HCT116 (cell line): ENCODE results near the gene ALMS1. TPM values are rescaled to one million over a fixed set of nuclear protein-coding genes. Genes with fewer than 3 reads are reported as not detected.

Source experiments
- ATAC-seq: fragments of 200-7000 bp; cut with Tn5 transposase; 2 replicates; pipeline ENCODE4 v1.9.1; 2020; ENCODE audit warnings: mild to moderate bottlenecking, moderate library complexity
- BruUV-seq: library from RNA; stranded (reverse); fragments of 400-500 nt; replicated peaks from 2 replicates; lab custom pipeline; 2021; lab: Mats Ljungman, UMichigan
- CTCF ChIA-PET: fragments of 300-600 bp; sonication (Branson Sonifier 250); formaldehyde crosslinking; loops from one replicate; lab custom pipeline; 2021; ENCODE audit warnings: antibody characterized with exemption; lab: Charles Lee
- POLR2A ChIA-PET: fragments of 300-600, 350-600 bp; sonication (Branson Sonifier 250); formaldehyde crosslinking; loops from one replicate; lab custom pipeline; 2021; ENCODE audit warnings: antibody characterized with exemption; lab: Charles Lee
- RAD21 ChIA-PET, 2 experiments: fragments of 300-600 bp; sonication (Branson Sonifier 250); formaldehyde crosslinking; loops; one replicate each; lab custom pipeline; 2023; ENCODE audit warnings: low total read pairs in 2 of 2; ENCODE audit not compliant: uncharacterized antibody in 2 of 2, unreplicated experiment in 2 of 2, low non-redundant PET in 1 of 2; lab: Charles Lee
- DNase-seq: peaks from one replicate; pipeline ENCODE4 v3.0.0-alpha.2; 2010; ENCODE audit warnings: low read depth, low spot score
- H2AFZ ChIP-seq: fragments of 200-600 bp; shearing (Covaris generic), sonication (generic); 2 replicates; pipeline ENCODE4 v1.6.1; 2017; ENCODE audit warnings: low read depth, mixed run types, mixed read lengths, antibody characterized with exemption, low read length; ENCODE audit not compliant: poor library complexity, severe bottlenecking
- H3K27ac ChIP-seq: 2 replicates; pipeline ENCODE4 v1.5.1; 2012; ENCODE audit warnings: low read depth, low read length
- H3K27me3 ChIP-seq: fragments of 200-600 bp; sonication (generic); 2 replicates; pipeline ENCODE4 v1.6.1; 2016; ENCODE audit warnings: mixed run types, low read length, mixed read lengths; ENCODE audit not compliant: insufficient read depth
- H3K36me3 ChIP-seq, 2 experiments: fragments of 200-500 bp in 1 of 2; fragments of 200-600 bp in 1 of 2; sonication (Bioruptor generic) in 1 of 2; sonication (generic) in 1 of 2; 2 replicates each; pipeline versions ENCODE4 v1.5.1 to v1.6.1; 2014 to 2016; ENCODE audit warnings: low read length in 2 of 2, inconsistent platforms in 1 of 2, mixed read lengths in 1 of 2, mixed run types in 1 of 2; ENCODE audit not compliant: insufficient read depth in 2 of 2, control insufficient read depth in 1 of 2
- H3K4me1 ChIP-seq, 2 experiments: fragments of 200-600 bp in 1 of 2; sonication (generic) in 1 of 2; 2 replicates each; pipeline versions ENCODE4 v1.5.1 to v1.6.1; 2012 to 2017; ENCODE audit warnings: low read length in 2 of 2, inconsistent platforms in 1 of 2, mild to moderate bottlenecking in 1 of 2, mixed read lengths in 1 of 2, mixed run types in 1 of 2, moderate library complexity in 1 of 2; ENCODE audit not compliant: insufficient read depth in 2 of 2, control insufficient read depth in 1 of 2
- H3K4me2 ChIP-seq: fragments of 200-600 bp; sonication (generic); 2 replicates; pipeline ENCODE4 v1.6.1; 2017; ENCODE audit warnings: mixed run types, low read length, mixed read lengths
- H3K4me3 ChIP-seq, 2 experiments: fragments of 200-600 bp in 1 of 2; sonication (generic) in 1 of 2; replicated peaks in 1 of 2; 2 replicates each; pipeline ENCODE4 v1.5.1; 2011 to 2016; ENCODE audit warnings: low read length in 2 of 2, control low read depth in 1 of 2, low read depth in 1 of 2, mild to moderate bottlenecking in 1 of 2, mixed read lengths in 1 of 2, mixed run types in 1 of 2
- H3K79me2 ChIP-seq: fragments of 200-600 bp; sonication (generic); 2 replicates; pipeline ENCODE4 v1.6.1; 2017; ENCODE audit warnings: mild to moderate bottlenecking, mixed run types, low read length, moderate library complexity, mixed read lengths; ENCODE audit not compliant: insufficient read depth
- H3K9ac ChIP-seq: fragments of 200-600 bp; sonication (generic); 2 replicates; pipeline ENCODE4 v1.6.1; 2016; ENCODE audit warnings: low read length, mixed read lengths
- H3K9me2 ChIP-seq: fragments of 200-600 bp; sonication (generic), shearing (Covaris generic); 2 replicates; pipeline ENCODE4 v1.6.1; 2017; ENCODE audit warnings: mixed run types, mild to moderate bottlenecking, moderate library complexity; ENCODE audit not compliant: insufficient read depth
- H3K9me3 ChIP-seq, 2 experiments: fragments of 200-500 bp in 1 of 2; fragments of 200-600 bp in 1 of 2; sonication (Bioruptor generic) in 1 of 2; sonication (generic) in 1 of 2; 2 replicates each; pipeline ENCODE4 v1.6.1; 2014 to 2017; ENCODE audit warnings: low read length in 2 of 2, mixed read lengths in 2 of 2, inconsistent platforms in 1 of 2, low read depth in 1 of 2, mild to moderate bottlenecking in 1 of 2, mixed run types in 1 of 2, moderate library complexity in 1 of 2; ENCODE audit not compliant: control insufficient read depth in 1 of 2, insufficient read depth in 1 of 2
- H4K20me1 ChIP-seq: fragments of 200-600 bp; sonication (generic), shearing (Covaris generic); 2 replicates; pipeline ENCODE4 v1.6.1; 2017; ENCODE audit warnings: mixed run types, mild to moderate bottlenecking, moderate library complexity; ENCODE audit not compliant: insufficient read depth
- CBX3 ChIP-seq: IDR thresholded peaks from 2 replicates; pipeline ENCODE4 v1.6.1; 2012; ENCODE audit warnings: low read depth
- CEBPB ChIP-seq: IDR thresholded peaks from 2 replicates; pipeline ENCODE4 v1.6.1; 2012; ENCODE audit warnings: low read depth
- EGR1 ChIP-seq: IDR thresholded peaks from 2 replicates; pipeline ENCODE4 v1.6.1; 2012; ENCODE audit warnings: low read depth
- ELF1 ChIP-seq: IDR thresholded peaks from 2 replicates; pipeline ENCODE4 v1.6.1; 2012; ENCODE audit warnings: low read depth, borderline replicate concordance
- EZH2phosphoT487 ChIP-seq: fragments of 200-600 bp; IDR thresholded peaks from 2 replicates; pipeline ENCODE4 v1.6.1; 2018; ENCODE audit warnings: antibody characterized with exemption, borderline replicate concordance
- FOSL1 ChIP-seq: IDR thresholded peaks from 2 replicates; pipeline ENCODE4 v1.6.1; 2012; ENCODE audit warnings: low read depth
- JUND ChIP-seq: IDR thresholded peaks from 2 replicates; pipeline ENCODE4 v1.6.1; 2012
- POLR2A ChIP-seq: IDR thresholded peaks from 2 replicates; pipeline ENCODE4 v1.7.0; 2011; ENCODE audit warnings: borderline replicate concordance; ENCODE audit not compliant: insufficient read depth, insufficient read length; ENCODE audit errors: extremely low read depth
- POLR2AphosphoS5 ChIP-seq: IDR thresholded peaks from 2 replicates; pipeline ENCODE4 v1.6.1; 2011; ENCODE audit warnings: mild to moderate bottlenecking, low read depth, low read length, moderate library complexity
- RAD21 ChIP-seq: IDR thresholded peaks from 2 replicates; pipeline ENCODE4 v1.6.1; 2012; ENCODE audit warnings: low read depth, mild to moderate bottlenecking
- SIN3A ChIP-seq: IDR thresholded peaks from 2 replicates; pipeline ENCODE4 v1.6.1; 2012; ENCODE audit warnings: low read depth
- SP1 ChIP-seq: IDR thresholded peaks from 2 replicates; pipeline ENCODE4 v1.6.1; 2012; ENCODE audit warnings: low read depth
- TCF7L2 ChIP-seq: IDR thresholded peaks from 2 replicates; pipeline ENCODE4 v1.7.0; 2011; ENCODE audit warnings: borderline replicate concordance, inconsistent platforms; ENCODE audit not compliant: insufficient read depth, insufficient read length; ENCODE audit errors: extremely low read depth
- YY1 ChIP-seq: IDR thresholded peaks from 2 replicates; pipeline ENCODE4 v1.6.1; 2011; ENCODE audit warnings: low read length, low read depth, moderate library complexity, mild to moderate bottlenecking; ENCODE audit not compliant: insufficient replicate concordance; ENCODE audit errors: extremely low read depth
- ZFX ChIP-seq: fragments of 450-650 bp; IDR thresholded peaks from 2 replicates; pipeline ENCODE4 v1.6.1; 2017
- ZNF274 ChIP-seq: fragments of 200-500 bp; sonication (Bioruptor generic); IDR thresholded peaks from 2 replicates; pipeline ENCODE4 v1.6.1; 2014; ENCODE audit warnings: mild to moderate bottlenecking, low read depth, low read length, inconsistent platforms
- intact Hi-C: fragments of 100-400 bp; cut with micrococcal nuclease; formaldehyde crosslinking; loops from 2 replicates; pipeline ENCODE4 v1.10.0; 2022
- total RNA-seq: library from RNA; stranded (reverse); gene quantifications from one replicate; pipeline ENCODE4 v1.2.1, GENCODE V29; 2021; ENCODE audit not compliant: unreplicated experiment
- TF ChIP-seq, protein P1 (sequence below): IDR thresholded peaks from 2 replicates; pipeline ENCODE4 v1.6.1; 2011; ENCODE audit warnings: mild to moderate bottlenecking, low read length, moderate library complexity; ENCODE audit not compliant: insufficient replicate concordance; ENCODE audit errors: extremely low read depth
- TF ChIP-seq, protein P2 (sequence below): IDR thresholded peaks from 2 replicates; pipeline ENCODE4 v1.6.1; 2012; ENCODE audit warnings: low read depth
- TF ChIP-seq, protein P3 (sequence below): IDR thresholded peaks from 2 replicates; pipeline ENCODE4 v1.6.1; 2012
- TF ChIP-seq, protein P4 (sequence below), 3 experiments: fragments of 200-600 bp in 1 of 3; sonication (generic) in 1 of 3; IDR thresholded peaks in 2 of 3; conservative IDR thresholded peaks in 1 of 3; 2 replicates each; pipeline ENCODE4 v1.5.1; 2012 to 2017; ENCODE audit warnings: low read depth in 2 of 3, low read length in 2 of 3, antibody characterized with exemption in 1 of 3, borderline replicate concordance in 1 of 3, control low read depth in 1 of 3, mild to moderate bottlenecking in 1 of 3, mixed read lengths in 1 of 3, mixed run types in 1 of 3, moderate library complexity in 1 of 3; ENCODE audit not compliant: insufficient read depth in 1 of 3

Gene ALMS1
- total RNA-seq, 1 experiment from 2014 or later, result 20.5 TPM

DNA sequence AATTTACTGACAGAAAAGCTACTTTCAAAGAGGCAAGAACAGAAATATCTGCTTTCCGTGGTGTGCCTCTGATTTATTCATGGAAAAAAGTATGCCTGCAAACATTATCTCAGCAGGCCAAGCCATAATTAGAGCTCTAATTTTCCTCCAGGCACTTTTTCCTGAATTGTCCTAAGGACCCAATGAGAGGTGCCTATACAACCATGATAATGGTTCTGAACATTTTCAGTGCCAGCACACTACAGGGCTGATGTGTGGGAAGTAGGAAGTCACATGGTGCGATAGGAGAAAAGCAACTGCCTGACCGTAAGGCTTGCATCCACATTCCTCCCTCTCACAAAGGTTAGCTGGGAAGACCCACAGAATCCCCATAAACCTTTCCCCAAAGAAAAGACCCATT lies 46.4 kb upstream of the ALMS1 start:
- H3K27ac ChIP-seq, result no peak overlapping the region
- H3K4me1 ChIP-seq, result no peaks in the 10 kb centered on the region
- TF ChIP-seq, protein P1, sequence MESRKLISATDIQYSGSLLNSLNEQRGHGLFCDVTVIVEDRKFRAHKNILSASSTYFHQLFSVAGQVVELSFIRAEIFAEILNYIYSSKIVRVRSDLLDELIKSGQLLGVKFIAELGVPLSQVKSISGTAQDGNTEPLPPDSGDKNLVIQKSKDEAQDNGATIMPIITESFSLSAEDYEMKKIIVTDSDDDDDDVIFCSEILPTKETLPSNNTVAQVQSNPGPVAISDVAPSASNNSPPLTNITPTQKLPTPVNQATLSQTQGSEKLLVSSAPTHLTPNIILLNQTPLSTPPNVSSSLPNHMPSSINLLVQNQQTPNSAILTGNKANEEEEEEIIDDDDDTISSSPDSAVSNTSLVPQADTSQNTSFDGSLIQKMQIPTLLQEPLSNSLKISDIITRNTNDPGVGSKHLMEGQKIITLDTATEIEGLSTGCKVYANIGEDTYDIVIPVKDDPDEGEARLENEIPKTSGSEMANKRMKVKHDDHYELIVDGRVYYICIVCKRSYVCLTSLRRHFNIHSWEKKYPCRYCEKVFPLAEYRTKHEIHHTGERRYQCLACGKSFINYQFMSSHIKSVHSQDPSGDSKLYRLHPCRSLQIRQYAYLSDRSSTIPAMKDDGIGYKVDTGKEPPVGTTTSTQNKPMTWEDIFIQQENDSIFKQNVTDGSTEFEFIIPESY, result no peak
- TF ChIP-seq ELF1, result no peak
- TF ChIP-seq, protein P2, sequence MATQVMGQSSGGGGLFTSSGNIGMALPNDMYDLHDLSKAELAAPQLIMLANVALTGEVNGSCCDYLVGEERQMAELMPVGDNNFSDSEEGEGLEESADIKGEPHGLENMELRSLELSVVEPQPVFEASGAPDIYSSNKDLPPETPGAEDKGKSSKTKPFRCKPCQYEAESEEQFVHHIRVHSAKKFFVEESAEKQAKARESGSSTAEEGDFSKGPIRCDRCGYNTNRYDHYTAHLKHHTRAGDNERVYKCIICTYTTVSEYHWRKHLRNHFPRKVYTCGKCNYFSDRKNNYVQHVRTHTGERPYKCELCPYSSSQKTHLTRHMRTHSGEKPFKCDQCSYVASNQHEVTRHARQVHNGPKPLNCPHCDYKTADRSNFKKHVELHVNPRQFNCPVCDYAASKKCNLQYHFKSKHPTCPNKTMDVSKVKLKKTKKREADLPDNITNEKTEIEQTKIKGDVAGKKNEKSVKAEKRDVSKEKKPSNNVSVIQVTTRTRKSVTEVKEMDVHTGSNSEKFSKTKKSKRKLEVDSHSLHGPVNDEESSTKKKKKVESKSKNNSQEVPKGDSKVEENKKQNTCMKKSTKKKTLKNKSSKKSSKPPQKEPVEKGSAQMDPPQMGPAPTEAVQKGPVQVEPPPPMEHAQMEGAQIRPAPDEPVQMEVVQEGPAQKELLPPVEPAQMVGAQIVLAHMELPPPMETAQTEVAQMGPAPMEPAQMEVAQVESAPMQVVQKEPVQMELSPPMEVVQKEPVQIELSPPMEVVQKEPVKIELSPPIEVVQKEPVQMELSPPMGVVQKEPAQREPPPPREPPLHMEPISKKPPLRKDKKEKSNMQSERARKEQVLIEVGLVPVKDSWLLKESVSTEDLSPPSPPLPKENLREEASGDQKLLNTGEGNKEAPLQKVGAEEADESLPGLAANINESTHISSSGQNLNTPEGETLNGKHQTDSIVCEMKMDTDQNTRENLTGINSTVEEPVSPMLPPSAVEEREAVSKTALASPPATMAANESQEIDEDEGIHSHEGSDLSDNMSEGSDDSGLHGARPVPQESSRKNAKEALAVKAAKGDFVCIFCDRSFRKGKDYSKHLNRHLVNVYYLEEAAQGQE, result no peak
- TF ChIP-seq YY1, result no peak
- TF ChIP-seq EZH2phosphoT487, result no peak
- TF ChIP-seq POLR2A, result no peak
- TF ChIP-seq CEBPB, result no peak
- no peak for TF ChIP-seq TCF7L2
- no peak for TF ChIP-seq ZFX
- no peak for TF ChIP-seq CBX3
- no peak for TF ChIP-seq JUND
- no peak for TF ChIP-seq POLR2AphosphoS5
- TF ChIP-seq FOSL1, result no peak
- TF ChIP-seq, protein P3, sequence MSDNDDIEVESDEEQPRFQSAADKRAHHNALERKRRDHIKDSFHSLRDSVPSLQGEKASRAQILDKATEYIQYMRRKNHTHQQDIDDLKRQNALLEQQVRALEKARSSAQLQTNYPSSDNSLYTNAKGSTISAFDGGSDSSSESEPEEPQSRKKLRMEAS, result no peak
- TF ChIP-seq, protein P4, sequence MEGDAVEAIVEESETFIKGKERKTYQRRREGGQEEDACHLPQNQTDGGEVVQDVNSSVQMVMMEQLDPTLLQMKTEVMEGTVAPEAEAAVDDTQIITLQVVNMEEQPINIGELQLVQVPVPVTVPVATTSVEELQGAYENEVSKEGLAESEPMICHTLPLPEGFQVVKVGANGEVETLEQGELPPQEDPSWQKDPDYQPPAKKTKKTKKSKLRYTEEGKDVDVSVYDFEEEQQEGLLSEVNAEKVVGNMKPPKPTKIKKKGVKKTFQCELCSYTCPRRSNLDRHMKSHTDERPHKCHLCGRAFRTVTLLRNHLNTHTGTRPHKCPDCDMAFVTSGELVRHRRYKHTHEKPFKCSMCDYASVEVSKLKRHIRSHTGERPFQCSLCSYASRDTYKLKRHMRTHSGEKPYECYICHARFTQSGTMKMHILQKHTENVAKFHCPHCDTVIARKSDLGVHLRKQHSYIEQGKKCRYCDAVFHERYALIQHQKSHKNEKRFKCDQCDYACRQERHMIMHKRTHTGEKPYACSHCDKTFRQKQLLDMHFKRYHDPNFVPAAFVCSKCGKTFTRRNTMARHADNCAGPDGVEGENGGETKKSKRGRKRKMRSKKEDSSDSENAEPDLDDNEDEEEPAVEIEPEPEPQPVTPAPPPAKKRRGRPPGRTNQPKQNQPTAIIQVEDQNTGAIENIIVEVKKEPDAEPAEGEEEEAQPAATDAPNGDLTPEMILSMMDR (IDR thresholded peaks at IDR 0.05 in 2 of 3, conservative IDR thresholded peaks at IDR 0.05 in 1 of 3; ENCODE audit: borderline replicate concordance in 1 of 3, insufficient read depth in 1 of 3, low read depth in 2 of 3, low read length in 2 of 3), result no peak
- no peak for TF ChIP-seq SP1
- no peak for TF ChIP-seq RAD21
- no peak for TF ChIP-seq ZNF274
- no peak for TF ChIP-seq SIN3A
- TF ChIP-seq EGR1, result no peak
- no peak for DNase-seq
- RAD21 ChIA-PET, result no interaction called here
- no peaks in the 10 kb centered on the region for H3K36me3 ChIP-seq
- no peak overlapping the region for H3K9ac ChIP-seq
- H3K79me2 ChIP-seq, result no peaks in the 10 kb centered on the region
- no peaks in the 10 kb centered on the region for H3K9me3 ChIP-seq
- H3K4me3 ChIP-seq, result no peak overlapping the region
- ATAC-seq, result no peak
- CTCF ChIA-PET, result no interaction called here
- H3K9me2 ChIP-seq, result no peaks in the 10 kb centered on the region
- POLR2A ChIA-PET, result no interaction called here
- no peaks in the 10 kb centered on the region; the same call in 1 of the 2 replicates for H3K27me3 ChIP-seq
- no TSS peak for BruUV-seq
- intact Hi-C loops, result no loop called here
- H3K4me2 ChIP-seq, result no peak overlapping the region
- no peaks in the 10 kb centered on the region for H4K20me1 ChIP-seq
- no peak overlapping the region for H2AFZ ChIP-seq
